ENCODE results near the gene AUTS2.

Gene AUTS2

GRCh38 chr7:70620333-70621055 is 1022.2 kb downstream of the AUTS2 start:
- no peak for DNase-seq (ENCODE audit: low read depth, low spot score)

- DNase-seq (ENCODE audit: low read depth, low spot score) = no peak
Measured at GRCh38 chr7:70621954-70622600, 1023.8 kb downstream of the AUTS2 start.

GRCh38 chr7:70622936-70623335 is 1024.7 kb downstream of the AUTS2 start:
- DNase-seq (ENCODE audit: low read depth, low spot score) = no peak

- no peak for DNase-seq (ENCODE audit: low read depth, low spot score)
Measured at GRCh38 chr7:70624500-70625103, 1026.3 kb downstream of the AUTS2 start.

GRCh38 chr7:70627461-70627860 is 1029.2 kb downstream of the AUTS2 start:
- DNase-seq (ENCODE audit: low read depth, low spot score) = no peak

- no peak for DNase-seq (ENCODE audit: low read depth, low spot score)
Measured at GRCh38 chr7:70630440-70630817, 1032.2 kb downstream of the AUTS2 start.

- no peak for DNase-seq (ENCODE audit: low read depth, low spot score)
Measured at GRCh38 chr7:70630818-70631457, 1032.7 kb downstream of the AUTS2 start.

- no peak for DNase-seq (ENCODE audit: low read depth, low spot score)
Measured at GRCh38 chr7:70631718-70632117, 1033.4 kb downstream of the AUTS2 start.

- no peak for DNase-seq (ENCODE audit: low read depth, low spot score)
Measured at GRCh38 chr7:70632400-70632799, 1034.1 kb downstream of the AUTS2 start.

GRCh38 chr7:70634071-70634470 is 1035.8 kb downstream of the AUTS2 start:
- DNase-seq (ENCODE audit: low read depth, low spot score) = no peak

- DNase-seq (ENCODE audit: low read depth, low spot score) = no peak
Measured at GRCh38 chr7:70634610-70635068, 1036.4 kb downstream of the AUTS2 start.

- no peak for DNase-seq (ENCODE audit: low read depth, low spot score)
Measured at GRCh38 chr7:70635633-70636032, 1037.4 kb downstream of the AUTS2 start.

GRCh38 chr7:70636169-70636568 is 1037.9 kb downstream of the AUTS2 start:
- no peak for DNase-seq (ENCODE audit: low read depth, low spot score)

- no peak for DNase-seq (ENCODE audit: low read depth, low spot score)
Measured at GRCh38 chr7:70637726-70638125, 1039.5 kb downstream of the AUTS2 start.

GRCh38 chr7:70638158-70639107 is 1040.2 kb downstream of the AUTS2 start:
- no peak for DNase-seq (ENCODE audit: low read depth, low spot score)

GRCh38 chr7:70640266-70640833 is 1042.1 kb downstream of the AUTS2 start:
- DNase-seq (ENCODE audit: low read depth, low spot score) = no peak

GRCh38 chr7:70641882-70642281 is 1043.6 kb downstream of the AUTS2 start:
- DNase-seq (ENCODE audit: low read depth, low spot score) = no peak

- no peak for DNase-seq (ENCODE audit: low read depth, low spot score)
Measured at GRCh38 chr7:70645279-70645678, 1047.0 kb downstream of the AUTS2 start.

GRCh38 chr7:70645876-70646351 is 1047.6 kb downstream of the AUTS2 start:
- no peak for DNase-seq (ENCODE audit: low read depth, low spot score)

GRCh38 chr7:70646536-70647248 is 1048.4 kb downstream of the AUTS2 start:
- DNase-seq (ENCODE audit: low read depth, low spot score) = no peak
